Measurements from ENCODE around the gene NEGR1.

The NEGR1 gene

GRCh38 chr1:71427066-71427465, 855.3 kb downstream of the NEGR1 start:
- DNase-seq: no peak

GRCh38 chr1:71424536-71424935, 857.8 kb downstream of the NEGR1 start:
- no peak for DNase-seq

GRCh38 chr1:71422221-71422620, 860.1 kb downstream of the NEGR1 start:
- no peak for DNase-seq

- no peak for DNase-seq
Observed at GRCh38 chr1:71417421-71417820, 864.9 kb downstream of the NEGR1 start.

GRCh38 chr1:71414179-71414578, 868.2 kb downstream of the NEGR1 start:
- no peak for DNase-seq

GRCh38 chr1:71413441-71414175, 868.7 kb downstream of the NEGR1 start:
- no peak for DNase-seq

GRCh38 chr1:71400050-71400449, 882.3 kb downstream of the NEGR1 start:
- DNase-seq: no peak

- DNase-seq: no peak
Observed at GRCh38 chr1:71399594-71399993, 882.7 kb downstream of the NEGR1 start.

- DNase-seq: no peak
Observed at GRCh38 chr1:71393301-71393700, 889.0 kb downstream of the NEGR1 start.

GRCh38 chr1:71390518-71390917, 891.8 kb downstream of the NEGR1 start:
- no peak for DNase-seq

GRCh38 chr1:71377886-71378285, 904.5 kb downstream of the NEGR1 start:
- no peak for DNase-seq

GRCh38 chr1:71372496-71372895, 909.8 kb downstream of the NEGR1 start:
- DNase-seq: no peak

GRCh38 chr1:71371581-71371980, 910.8 kb downstream of the NEGR1 start:
- no peak for DNase-seq

- no peak for DNase-seq
Observed at GRCh38 chr1:71364236-71364635, 918.1 kb downstream of the NEGR1 start.

- no peak for DNase-seq
Observed at GRCh38 chr1:71362691-71363090, 919.6 kb downstream of the NEGR1 start.

GRCh38 chr1:71362076-71362475, 920.3 kb downstream of the NEGR1 start:
- no peak for DNase-seq

- no peak for DNase-seq
Observed at GRCh38 chr1:71357708-71358107, 924.6 kb downstream of the NEGR1 start.

GRCh38 chr1:71351438-71351837, 930.9 kb downstream of the NEGR1 start:
- DNase-seq: no peak

GRCh38 chr1:71350805-71351204, 931.5 kb downstream of the NEGR1 start:
- no peak for DNase-seq

GRCh38 chr1:71350330-71350729, 932.0 kb downstream of the NEGR1 start:
- no peak for DNase-seq
